Endothelial cell of hepatic sinusoid (primary cell): Measurements from ENCODE around the gene ROBO1.
"Not testable (repeated sequence)": the region's sequence is repeated elsewhere in the genome, so short reads cannot be mapped to it uniquely, and the experiment has no call there.

Experiments
- in situ Hi-C: cut with HindIII; loops from 2 replicates; pipeline ENCODE4 v1.10.0; 2017; ENCODE audit warnings: low sequenced_read_pairs

ROBO1 gene

DNA sequence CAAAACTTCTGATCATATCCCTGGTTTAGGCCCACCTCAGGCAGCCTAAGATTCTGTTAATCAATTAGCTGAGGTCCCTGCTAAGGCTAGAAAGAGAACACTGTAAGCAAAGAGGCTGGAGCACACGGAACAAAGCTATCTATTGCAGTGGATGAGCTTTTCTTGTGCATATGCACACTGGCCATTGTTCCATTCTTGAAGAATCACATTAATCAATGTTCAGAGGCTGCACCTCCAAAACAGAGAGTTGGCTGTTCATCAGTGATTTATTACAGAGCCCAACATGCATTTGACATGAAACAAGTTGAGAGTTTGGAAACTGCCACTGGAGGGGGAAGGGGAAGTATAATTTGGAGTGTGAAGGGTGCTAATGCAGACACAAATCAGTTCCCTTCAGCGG lies 873.0 kb downstream of the ROBO1 start:
- in situ Hi-C loops: no loop called here

- in situ Hi-C loops: no loop called here
Measured at GRCh38 chr3:78893161-78893560, 874.6 kb downstream of the ROBO1 start.

- in situ Hi-C loops: no loop called here
Measured at GRCh38 chr3:78889348-78889747, 878.5 kb downstream of the ROBO1 start.

- in situ Hi-C loops: no loop called here
Measured at GRCh38 chr3:78888635-78889034, 879.2 kb downstream of the ROBO1 start.

DNA sequence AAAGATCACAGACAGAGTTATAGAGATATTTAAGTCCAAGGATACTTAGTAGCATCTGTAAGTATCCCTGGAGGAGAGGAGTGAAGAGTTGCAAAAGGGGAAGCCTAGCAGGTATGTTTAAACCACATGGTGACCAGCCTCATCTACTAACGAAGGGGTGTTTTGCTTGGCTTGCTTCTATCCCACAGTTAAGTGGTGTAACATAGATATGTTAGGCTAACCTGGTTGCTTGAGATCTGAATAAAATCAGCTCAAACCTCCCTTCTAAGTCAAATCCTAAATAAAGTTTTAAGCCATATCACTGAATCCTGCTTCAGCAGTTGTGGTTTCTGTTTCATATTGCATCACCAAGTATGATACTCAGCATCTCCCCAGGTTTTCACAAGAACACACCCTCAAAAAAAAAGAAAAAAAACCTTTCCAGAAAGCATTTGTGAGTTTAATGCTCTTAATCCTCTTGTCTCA lies 880.2 kb downstream of the ROBO1 start:
- in situ Hi-C loops: no loop called here

- in situ Hi-C loops: no loop called here
Measured at GRCh38 chr3:78887029-78887428, 880.8 kb downstream of the ROBO1 start.

DNA sequence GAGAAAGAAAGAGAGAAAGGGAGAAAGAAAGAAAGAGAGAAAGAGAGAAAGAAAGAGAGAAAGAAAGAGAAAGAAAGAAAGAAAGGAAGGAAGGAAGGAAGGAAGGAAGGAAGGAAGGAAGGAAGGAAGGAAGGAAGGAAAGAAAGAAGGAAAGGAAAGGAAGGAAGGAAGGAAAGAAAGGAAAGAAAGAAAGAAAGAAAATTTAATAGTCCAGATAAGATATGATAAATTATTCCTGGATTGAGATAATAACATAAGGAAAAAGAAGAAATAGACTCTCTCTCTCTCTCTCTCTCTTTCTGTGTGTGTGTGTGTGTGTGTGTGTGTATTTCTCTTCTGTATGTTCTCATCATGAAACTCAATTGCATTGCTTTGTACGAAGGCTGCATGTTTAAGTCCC lies 883.2 kb downstream of the ROBO1 start:
- in situ Hi-C loops: not testable (repeated sequence)

DNA sequence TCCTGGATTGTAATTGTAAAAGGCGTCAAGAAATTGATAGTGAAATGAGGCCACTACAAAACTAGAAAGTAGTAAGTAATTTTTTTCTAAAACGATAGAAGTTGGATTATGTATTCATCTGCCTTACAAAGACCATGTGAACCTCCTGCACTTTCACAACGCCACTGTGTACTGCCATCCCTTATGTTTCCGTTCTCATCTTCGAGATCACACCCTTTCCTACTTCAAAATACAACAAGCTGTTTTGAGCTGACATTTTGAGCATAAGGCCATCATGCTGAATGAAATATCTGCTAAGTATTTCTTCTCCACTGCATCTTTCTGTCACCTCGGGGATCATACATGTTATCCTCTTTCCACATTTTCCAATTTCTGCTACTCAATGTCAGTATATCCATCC lies 885.5 kb downstream of the ROBO1 start:
- in situ Hi-C loops: no loop called here

DNA sequence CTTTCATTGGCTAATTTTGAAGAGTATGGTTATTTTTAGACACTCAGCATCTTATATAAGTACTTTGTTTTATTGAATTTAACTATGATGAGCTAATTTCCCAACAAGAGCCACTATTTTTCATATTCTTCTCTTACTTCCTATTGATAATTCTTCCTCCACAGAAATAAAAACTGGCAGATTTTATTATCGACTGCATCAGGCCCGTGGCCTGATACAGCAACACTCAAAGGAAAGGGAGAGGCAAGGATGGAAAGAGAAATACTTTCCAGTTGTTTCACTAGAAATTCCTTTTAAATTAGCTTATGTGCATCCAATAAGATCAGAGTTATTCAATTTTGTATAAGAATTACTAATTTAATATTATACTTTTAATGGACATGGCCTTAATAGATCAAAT lies 886.3 kb downstream of the ROBO1 start:
- in situ Hi-C loops: no loop called here

GRCh38 chr3:78880603-78881461 lies 887.0 kb downstream of the ROBO1 start:
- in situ Hi-C loops: no loop called here

DNA sequence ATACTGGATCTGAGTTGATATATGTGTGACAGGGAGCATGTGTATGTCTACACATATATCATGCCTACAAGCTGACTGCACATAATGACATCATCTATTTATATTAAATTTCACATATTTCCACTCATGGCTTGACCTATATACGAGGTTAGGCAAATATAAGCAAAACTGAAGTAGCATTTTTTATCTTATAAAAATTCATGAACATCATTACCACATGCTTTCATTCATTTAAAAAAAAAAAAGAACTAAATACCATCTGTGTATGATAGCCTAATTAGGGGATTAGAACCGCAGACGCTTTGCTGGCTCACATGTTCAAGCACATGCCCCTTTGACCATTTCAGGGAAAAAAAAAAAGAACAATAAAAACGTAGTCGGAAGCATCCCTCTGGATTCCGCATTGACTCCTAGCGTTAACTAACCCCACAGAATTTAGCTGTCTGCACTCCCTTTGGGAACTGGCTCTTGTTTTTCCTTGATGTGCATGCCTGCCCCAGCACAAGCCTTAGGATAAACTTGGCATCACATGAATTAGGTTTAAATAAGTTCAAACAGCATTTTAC lies 888.4 kb downstream of the ROBO1 start:
- in situ Hi-C loops: no loop called here

GRCh38 chr3:78878789-78879188 lies 889.0 kb downstream of the ROBO1 start:
- in situ Hi-C loops: no loop called here

GRCh38 chr3:78878011-78878410 lies 889.8 kb downstream of the ROBO1 start:
- in situ Hi-C loops: no loop called here

DNA sequence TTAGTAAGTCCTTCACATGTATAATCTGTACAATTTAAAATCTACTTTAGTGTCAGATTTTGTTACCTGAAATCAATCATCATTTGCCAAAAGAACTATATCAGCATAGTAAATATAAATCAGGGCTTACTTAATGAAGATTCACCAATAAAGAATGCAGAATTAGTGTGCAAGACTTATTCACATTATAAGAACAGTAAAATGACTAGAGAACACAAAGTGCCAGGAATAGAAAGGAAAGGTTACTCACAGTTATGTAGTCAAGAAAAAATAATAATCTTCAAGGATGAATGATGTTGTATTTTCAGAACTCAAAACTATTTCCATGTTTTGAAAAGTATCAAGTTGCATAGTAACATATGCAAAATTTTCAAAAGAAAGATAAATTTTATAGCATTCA lies 891.9 kb downstream of the ROBO1 start:
- in situ Hi-C loops: no loop called here

- in situ Hi-C loops: no loop called here
Measured at GRCh38 chr3:78875436-78875835, 892.4 kb downstream of the ROBO1 start.

DNA sequence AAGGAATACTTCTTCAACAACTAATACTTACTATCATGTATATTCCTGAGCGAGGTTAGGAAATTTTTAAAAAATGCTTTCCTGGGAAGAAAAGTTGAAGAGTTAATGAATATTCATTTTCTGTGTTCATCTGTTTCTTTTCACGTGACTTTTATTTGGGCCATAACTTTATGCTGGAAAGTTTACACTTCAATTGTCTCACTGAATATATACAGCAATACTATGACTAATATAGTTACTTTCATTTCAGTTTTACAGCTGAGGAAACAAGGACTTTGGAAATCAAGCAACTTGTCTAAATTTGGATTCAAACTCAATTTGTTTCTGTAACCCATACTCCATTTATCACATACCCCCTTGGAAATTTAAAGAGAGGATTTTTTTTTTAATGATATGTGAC lies 894.2 kb downstream of the ROBO1 start:
- in situ Hi-C loops: no loop called here

DNA sequence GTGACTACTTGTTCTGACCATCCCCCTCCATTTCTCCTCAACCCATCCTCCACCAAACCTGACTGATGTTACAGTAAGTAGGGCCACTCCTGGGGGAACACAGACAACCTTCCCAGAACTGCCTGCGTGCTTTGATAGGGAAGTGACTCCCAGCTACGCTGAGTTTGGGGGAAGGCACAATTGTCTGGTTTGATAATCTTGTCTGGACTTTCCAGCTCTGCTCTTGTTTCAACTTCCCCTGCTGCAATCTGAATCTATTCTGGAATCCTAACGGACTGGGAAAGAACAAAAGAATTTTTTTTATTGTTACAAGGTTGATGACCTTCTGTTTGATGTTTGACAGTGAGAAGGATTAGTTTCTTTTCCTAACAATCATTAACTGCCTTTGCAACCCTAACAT lies 895.6 kb downstream of the ROBO1 start:
- in situ Hi-C loops: no loop called here

DNA sequence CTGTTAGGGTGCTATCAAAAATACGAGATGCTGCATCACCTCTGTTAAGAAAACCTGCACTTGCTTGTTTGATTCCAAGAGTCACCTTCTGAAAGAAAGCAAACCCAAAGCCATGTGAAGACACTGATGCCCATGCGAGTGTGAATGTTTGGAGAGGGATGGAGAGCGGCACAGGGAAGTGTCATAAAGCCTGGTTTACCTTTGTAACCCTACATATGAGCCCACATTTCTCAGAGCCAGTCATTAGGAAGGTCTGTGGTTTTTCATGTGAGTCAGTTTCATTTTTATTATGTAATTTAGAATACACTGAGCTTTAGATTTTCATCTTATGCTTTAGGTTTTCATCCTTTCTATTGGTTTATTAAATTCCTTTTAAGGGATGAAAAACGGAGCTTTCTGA lies 896.8 kb downstream of the ROBO1 start:
- in situ Hi-C loops: no loop called here

DNA sequence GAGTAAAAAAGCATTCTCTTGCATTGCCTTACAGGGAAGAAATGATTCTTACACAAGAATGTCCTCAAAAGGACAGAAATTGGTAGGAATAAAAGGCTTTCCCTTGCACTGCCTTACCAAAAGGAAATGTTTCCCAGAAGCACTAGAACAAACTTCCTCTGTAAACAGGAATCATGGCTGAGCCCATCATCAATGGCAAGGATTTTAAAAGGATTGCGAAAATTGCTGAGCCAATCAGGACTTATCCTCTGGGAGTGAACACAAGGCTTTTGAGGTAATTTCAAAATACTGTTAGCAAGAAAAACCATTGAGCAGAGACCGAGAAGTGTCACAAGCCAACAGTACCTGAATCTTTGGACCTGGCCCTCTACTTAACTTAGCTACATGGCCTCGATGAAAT lies 897.3 kb downstream of the ROBO1 start:
- in situ Hi-C loops: no loop called here

DNA sequence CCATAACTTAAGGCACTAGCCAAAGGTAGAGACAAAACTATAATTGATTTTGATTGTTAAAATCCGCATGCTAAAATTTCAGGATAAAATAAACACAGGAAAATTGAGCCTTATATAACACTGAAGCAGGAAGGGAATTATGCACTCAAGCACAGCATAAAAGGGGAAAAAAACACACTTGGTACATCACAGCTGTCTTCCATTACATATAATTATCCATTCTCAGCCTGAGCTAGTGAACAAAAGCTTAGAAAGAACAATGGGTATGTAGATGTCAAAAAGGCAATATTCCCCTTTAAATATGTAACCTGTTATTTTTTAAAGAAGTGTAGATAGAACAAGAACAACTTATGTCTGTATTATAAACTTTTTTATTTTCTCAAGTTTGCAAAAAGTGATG lies 899.2 kb downstream of the ROBO1 start:
- in situ Hi-C loops: no loop called here

DNA sequence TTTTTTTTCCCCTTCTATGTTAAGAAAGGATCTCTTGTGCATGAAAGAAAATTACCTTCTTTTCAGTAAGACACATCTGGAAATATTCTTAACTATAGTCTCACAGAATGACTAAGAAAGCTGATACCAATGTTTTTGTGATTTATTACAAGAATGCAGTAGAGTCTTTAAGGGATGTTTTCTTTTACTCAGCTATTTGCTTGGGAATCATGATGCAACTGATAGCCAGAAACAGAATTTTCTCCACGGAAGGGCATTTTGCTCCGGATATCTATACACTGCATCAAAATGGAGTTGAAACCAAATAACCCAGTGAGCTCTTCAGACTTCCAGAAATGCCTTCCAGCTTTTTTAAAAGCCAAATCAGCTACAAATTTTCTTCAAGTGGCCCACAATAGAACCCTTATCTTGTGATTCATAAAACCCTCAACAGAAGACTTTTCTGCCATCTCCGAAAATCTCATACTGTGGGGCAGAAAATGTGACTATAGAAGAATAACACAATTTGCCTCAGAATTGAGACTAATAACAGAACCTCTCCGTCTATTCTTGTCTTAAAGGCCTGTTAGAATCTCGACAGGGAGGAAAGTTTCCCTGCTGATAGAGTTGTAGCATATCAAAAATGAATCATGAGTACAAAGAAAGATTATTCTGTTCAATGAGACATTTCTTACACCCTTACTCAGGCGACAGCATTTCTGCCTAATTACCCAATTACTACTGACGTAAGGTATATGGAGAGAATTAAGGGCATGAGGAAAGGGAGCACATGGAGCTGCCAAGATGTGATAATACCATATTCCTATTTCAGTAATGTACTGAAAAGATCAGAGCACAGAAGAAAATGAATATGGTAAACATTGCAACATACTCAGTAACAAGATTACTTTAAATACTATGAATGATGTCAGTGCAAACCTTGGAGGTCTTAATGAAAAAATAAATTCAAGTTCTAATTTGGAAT lies 900.1 kb downstream of the ROBO1 start:
- in situ Hi-C loops: no loop called here
